Mesenchymal stem cell (in vitro differentiated cells and primary cell): ENCODE results near the gene LIPC.
A peak's percentile ranks its signal among the peaks of the same experiment; 100 is the strongest.

Source experiments
- DNase-seq: peaks from one replicate; pipeline ENCODE4 v3.0.0-alpha.2; 2013
- H2AFZ ChIP-seq: one replicate; pipeline ENCODE4 v1.6.1; 2013; ENCODE audit warnings: low read depth, mild to moderate bottlenecking, control low read depth, inconsistent platforms, low read length, moderate library complexity
- H2AK5ac ChIP-seq: 2 replicates; pipeline ENCODE4 v1.6.1; 2013; ENCODE audit warnings: low read length, moderate library complexity, mild to moderate bottlenecking, inconsistent platforms; ENCODE audit not compliant: severe bottlenecking
- H2BK120ac ChIP-seq: one replicate; pipeline ENCODE4 v1.6.1; 2013; ENCODE audit warnings: low read depth, mild to moderate bottlenecking, inconsistent platforms, low read length, moderate library complexity
- H2BK12ac ChIP-seq, 2 experiments: one replicate each; pipeline ENCODE4 v1.6.1; 2013; ENCODE audit warnings: inconsistent platforms in 2 of 2, low read length in 2 of 2, mild to moderate bottlenecking in 2 of 2, moderate library complexity in 2 of 2, control low read depth in 1 of 2
- H2BK15ac ChIP-seq: one replicate; pipeline ENCODE4 v1.6.1; 2013; ENCODE audit warnings: mild to moderate bottlenecking, low read depth, inconsistent platforms; ENCODE audit not compliant: poor library complexity, severe bottlenecking
- H2BK5ac ChIP-seq: 2 replicates; pipeline ENCODE4 v1.6.1; 2013; ENCODE audit warnings: low read depth, mild to moderate bottlenecking, low read length, control low read depth, inconsistent platforms; ENCODE audit not compliant: poor library complexity, severe bottlenecking
- H3K14ac ChIP-seq, 2 experiments: one replicate each; pipeline ENCODE4 v1.6.1; 2013; ENCODE audit warnings: inconsistent platforms in 2 of 2, low read length in 2 of 2, control low read depth in 1 of 2, mild to moderate bottlenecking in 1 of 2, moderate library complexity in 1 of 2
- H3K18ac ChIP-seq, 2 experiments: one replicate each; pipeline ENCODE4 v1.6.1; 2013; ENCODE audit warnings: inconsistent platforms in 2 of 2, low read length in 2 of 2, control low read depth in 1 of 2, low read depth in 1 of 2, mild to moderate bottlenecking in 1 of 2
- H3K23ac ChIP-seq, 2 experiments: one replicate each; pipeline ENCODE4 v1.6.1; 2013; ENCODE audit warnings: inconsistent platforms in 2 of 2, low read length in 2 of 2, mild to moderate bottlenecking in 2 of 2, moderate library complexity in 2 of 2, control low read depth in 1 of 2
- H3K27ac ChIP-seq: 2 replicates; pipeline ENCODE4 v1.5.1; 2013; ENCODE audit warnings: mild to moderate bottlenecking, moderate library complexity, low read length, control low read depth, inconsistent platforms; ENCODE audit not compliant: poor library complexity, severe bottlenecking
- H3K27me3 ChIP-seq, 2 experiments: 2 replicates each; pipeline versions ENCODE4 v1.6.1 to v1.7.0; 2013; ENCODE audit warnings: low read length in 2 of 2, mild to moderate bottlenecking in 2 of 2, moderate library complexity in 2 of 2, control low read depth in 1 of 2, inconsistent platforms in 1 of 2; ENCODE audit not compliant: control insufficient read depth in 1 of 2, insufficient read depth in 1 of 2
- H3K36me3 ChIP-seq, 2 experiments: 2 replicates each; pipeline versions ENCODE4 v1.6.1 to v1.7.0; 2013; ENCODE audit warnings: low read length in 2 of 2, control low read depth in 1 of 2, inconsistent platforms in 1 of 2, low read depth in 1 of 2, mild to moderate bottlenecking in 1 of 2; ENCODE audit not compliant: insufficient read depth in 2 of 2, control insufficient read depth in 1 of 2
- H3K4ac ChIP-seq, 2 experiments: one replicate each; pipeline ENCODE4 v1.6.1; 2013; ENCODE audit warnings: inconsistent platforms in 2 of 2, low read length in 2 of 2, mild to moderate bottlenecking in 2 of 2, moderate library complexity in 2 of 2, control low read depth in 1 of 2, low read depth in 1 of 2
- H3K4me1 ChIP-seq: 2 replicates; pipeline ENCODE4 v1.6.1; 2013; ENCODE audit warnings: low read depth, low read length, control low read depth; ENCODE audit not compliant: control insufficient read depth, insufficient read depth
- H3K4me2 ChIP-seq: 2 replicates; pipeline ENCODE4 v1.6.1; 2013; ENCODE audit warnings: low read length, mild to moderate bottlenecking, inconsistent platforms; ENCODE audit not compliant: poor library complexity, severe bottlenecking
- H3K4me3 ChIP-seq, 2 experiments: 2 replicates each; pipeline versions ENCODE4 v1.5.1 to v1.7.0; 2013; ENCODE audit warnings: low read length in 2 of 2, mild to moderate bottlenecking in 2 of 2, control low read depth in 1 of 2, low read depth in 1 of 2; ENCODE audit not compliant: insufficient read depth in 1 of 2
- H3K79me1 ChIP-seq: replicated peaks from 2 replicates; pipeline ENCODE4 v1.6.1; 2013; ENCODE audit warnings: mild to moderate bottlenecking, control low read depth, low read length, inconsistent platforms; ENCODE audit not compliant: poor library complexity, severe bottlenecking
- H3K9ac ChIP-seq: 2 replicates; pipeline ENCODE4 v1.7.0; 2013; ENCODE audit warnings: mild to moderate bottlenecking, low read length, moderate library complexity
- H3K9me3 ChIP-seq: 2 replicates; pipeline ENCODE4 v1.7.0; 2013; ENCODE audit warnings: mild to moderate bottlenecking, low read length; ENCODE audit not compliant: control insufficient read depth
- H4K8ac ChIP-seq: one replicate; pipeline ENCODE4 v1.6.1; 2013; ENCODE audit warnings: inconsistent platforms, mild to moderate bottlenecking, low read length, moderate library complexity
- H4K91ac ChIP-seq: one replicate; pipeline ENCODE4 v1.6.1; 2013; ENCODE audit warnings: mild to moderate bottlenecking, low read length, inconsistent platforms
- WGBS: methylation state at CpG from one replicate; pipeline ENCODE4 v1.1.7; 2013; ENCODE audit warnings: mixed read lengths; 5-methylcytosine and 5-hydroxymethylcytosine counted together

The LIPC gene

DNA sequence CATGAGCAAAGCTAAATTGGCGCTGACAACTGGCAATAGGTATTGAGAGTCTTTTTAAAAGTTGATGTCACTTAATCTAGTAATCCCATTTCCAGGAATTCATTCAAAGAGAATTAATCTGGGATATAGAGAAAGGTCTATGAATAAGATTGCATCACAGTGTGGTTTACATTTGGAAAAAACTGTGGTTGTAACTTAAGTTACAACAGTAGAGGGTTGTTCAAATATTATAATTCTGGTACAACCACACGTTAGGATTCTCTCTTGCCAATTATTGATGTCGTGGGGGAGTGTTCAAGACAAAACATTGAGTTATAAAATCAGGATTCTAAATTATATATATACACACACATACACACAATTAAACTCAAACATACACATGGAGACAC is 79.8 kb downstream of the LIPC start:
- no peak overlapping the region for H3K4ac ChIP-seq
- no peaks in the 10 kb centered on the region for H3K79me1 ChIP-seq
- DNase-seq = no peak
- H2BK120ac ChIP-seq = no peak overlapping the region
- H3K27me3 ChIP-seq = peaks cover 0 to 4% of the 10 kb centered on the region in 2 experiments
- H3K9ac ChIP-seq = no peak overlapping the region
- H3K4me3 ChIP-seq = no peak overlapping the region
- H3K36me3 ChIP-seq = no peaks in the 10 kb centered on the region
- H2AK5ac ChIP-seq = no peak overlapping the region
- no peak overlapping the region for H2AFZ ChIP-seq
- no peak overlapping the region for H3K4me2 ChIP-seq
- no peak overlapping the region for H2BK5ac ChIP-seq
- H2BK15ac ChIP-seq = no peak overlapping the region
- H3K4me1 ChIP-seq = peaks cover 5% of the 10 kb centered on the region
- peaks cover 6% of the 10 kb centered on the region for H3K9me3 ChIP-seq
- WGBS = 100% methylated on average over 1 of the region's 3 CpGs
- H4K91ac ChIP-seq = no peak overlapping the region
- H2BK12ac ChIP-seq = no peak overlapping the region
- no peak overlapping the region for H3K18ac ChIP-seq
- no peak overlapping the region for H3K23ac ChIP-seq
- H3K27ac ChIP-seq = no peak overlapping the region
- no peak overlapping the region for H3K14ac ChIP-seq
- no peak overlapping the region for H4K8ac ChIP-seq

DNA sequence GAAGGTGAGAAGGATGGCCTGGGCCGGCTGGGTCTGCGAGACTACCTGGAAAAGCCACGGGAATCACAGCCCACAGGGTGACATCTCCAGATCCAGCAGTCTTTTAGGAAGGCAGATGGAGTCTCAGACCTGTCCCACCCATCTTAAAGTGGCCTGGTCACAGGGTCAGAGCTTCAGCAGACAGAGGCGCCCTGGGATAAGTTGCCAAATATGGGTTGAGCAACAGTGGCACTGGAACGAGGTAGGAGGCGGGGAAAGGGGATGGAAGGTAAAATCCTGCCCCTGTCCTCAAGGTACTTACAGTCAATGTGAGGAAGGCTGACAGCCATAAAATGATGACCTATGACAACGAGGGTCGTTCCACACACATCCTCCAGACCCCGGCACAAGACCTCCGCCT is 80.7 kb downstream of the LIPC start:
- no peak for DNase-seq
- peaks cover 5% of the 10 kb centered on the region for H3K4me1 ChIP-seq
- no peak overlapping the region for H3K23ac ChIP-seq
- no peak overlapping the region for H3K4me2 ChIP-seq
- H3K36me3 ChIP-seq = no peaks in the 10 kb centered on the region
- no peak overlapping the region for H2BK5ac ChIP-seq
- no peaks in the 10 kb centered on the region for H3K79me1 ChIP-seq
- WGBS = 97% methylated on average over 9 of the region's 10 CpGs
- peaks cover 0 to 4% of the 10 kb centered on the region in 2 experiments for H3K27me3 ChIP-seq
- H2BK120ac ChIP-seq = no peak overlapping the region
- peak overlapping the region in 1 of 2 experiments; percentile 39 for H3K14ac ChIP-seq
- no peak overlapping the region for H2AFZ ChIP-seq
- H2BK12ac ChIP-seq = no peak overlapping the region
- peaks cover 6% of the 10 kb centered on the region for H3K9me3 ChIP-seq
- no peak overlapping the region for H3K9ac ChIP-seq
- H2BK15ac ChIP-seq = no peak overlapping the region
- no peak overlapping the region for H3K4me3 ChIP-seq
- H3K27ac ChIP-seq = no peak overlapping the region
- peak overlapping the region; percentile 12 for H4K8ac ChIP-seq
- H2AK5ac ChIP-seq = peak overlapping the region; percentile 61
- no peak overlapping the region for H4K91ac ChIP-seq
- H3K4ac ChIP-seq = no peak overlapping the region
- H3K18ac ChIP-seq = peak overlapping the region in 1 of 2 experiments; percentile 58

DNA sequence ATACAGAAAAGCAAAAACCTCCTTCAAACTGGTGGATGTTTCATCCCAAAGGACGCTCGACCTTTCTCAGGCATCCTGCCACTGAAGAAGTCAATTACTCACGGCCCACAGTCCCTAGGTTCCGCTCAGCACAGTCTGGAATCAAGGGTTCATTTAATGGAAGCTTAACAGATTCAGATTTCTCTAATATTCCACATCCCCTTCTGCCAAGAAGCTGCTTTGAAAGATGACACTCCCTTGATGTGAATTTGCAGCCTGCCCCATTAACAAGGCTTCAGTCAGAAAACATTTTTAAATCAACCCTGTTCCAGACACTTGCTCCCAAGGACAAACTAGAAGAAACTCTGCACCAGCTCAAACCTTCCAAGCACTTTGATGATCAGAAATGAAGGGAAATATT is 81.2 kb downstream of the LIPC start:
- Histone ChIP-seq H3K36me3 (no peaks in the 10 kb centered on the region), H3K4me1 (peaks cover 5% of the 10 kb centered on the region), H3K9me3 (peaks cover 6% of the 10 kb centered on the region), H3K4me2 (no peak overlapping the region), H2BK15ac (no peak overlapping the region), H2AFZ (no peak overlapping the region), H4K8ac (no peak overlapping the region), H3K14ac (no peak overlapping the region), H3K79me1 (no peaks in the 10 kb centered on the region), H3K27me3 (peaks cover 0 to 4% of the 10 kb centered on the region in 2 experiments), H4K91ac (no peak overlapping the region), H2AK5ac (peak overlapping the region; percentile 39), H3K4ac (no peak overlapping the region), H2BK5ac (no peak overlapping the region), H3K23ac (no peak overlapping the region), H2BK120ac (no peak overlapping the region), H3K27ac (no peak overlapping the region), H3K9ac (no peak overlapping the region), H3K4me3 (no peak overlapping the region), H2BK12ac (peak overlapping the region in 1 of 2 experiments; percentile 42), H3K18ac (no peak overlapping the region)
- WGBS = 95% methylated on average over 4 of the region's 4 CpGs
- no peak for DNase-seq

DNA sequence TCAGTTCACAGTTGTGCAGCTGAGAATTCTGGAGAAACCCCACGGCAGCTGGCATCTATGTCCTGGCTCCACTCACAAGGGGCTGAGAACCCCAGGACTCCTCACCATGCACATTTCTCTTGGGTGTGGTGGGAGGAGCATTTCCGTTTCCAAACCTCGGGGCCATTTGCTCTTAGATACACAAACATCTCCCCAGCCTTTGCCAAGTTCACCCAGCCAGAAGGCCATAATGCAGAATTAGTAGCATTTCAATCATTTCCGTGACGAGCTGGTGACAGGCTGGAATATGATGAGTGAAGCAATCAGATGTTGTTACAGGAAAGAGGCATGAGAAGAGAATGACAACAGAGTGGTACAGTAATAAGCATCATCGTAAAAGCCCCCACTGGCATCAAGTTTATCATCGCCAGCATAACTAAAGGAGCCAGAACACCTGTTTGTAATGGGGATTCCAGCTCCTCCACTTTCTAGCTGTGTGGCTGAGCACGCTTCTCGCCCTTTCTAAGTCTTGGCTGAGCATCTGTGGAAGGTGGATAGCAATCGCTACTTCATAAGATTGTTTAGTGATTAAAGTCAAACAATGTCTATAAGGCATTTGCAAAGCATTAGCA is 82.0 kb downstream of the LIPC start:
- no peak overlapping the region for H4K91ac ChIP-seq
- no peak overlapping the region for H3K23ac ChIP-seq
- DNase-seq = no peak
- no peak overlapping the region for H2AK5ac ChIP-seq
- no peak overlapping the region for H3K9ac ChIP-seq
- no peak overlapping the region for H3K27ac ChIP-seq
- H2BK12ac ChIP-seq = no peak overlapping the region
- H3K14ac ChIP-seq = no peak overlapping the region
- no peak overlapping the region for H2BK5ac ChIP-seq
- 97% methylated on average over 8 of the region's 10 CpGs for WGBS
- no peak overlapping the region for H3K18ac ChIP-seq
- no peak overlapping the region for H3K4me3 ChIP-seq
- H3K9me3 ChIP-seq = peaks cover 6% of the 10 kb centered on the region
- H2BK120ac ChIP-seq = no peak overlapping the region
- no peak overlapping the region for H3K4ac ChIP-seq
- no peaks in the 10 kb centered on the region for H3K36me3 ChIP-seq
- peaks cover 5% of the 10 kb centered on the region for H3K4me1 ChIP-seq
- no peaks in the 10 kb centered on the region for H3K79me1 ChIP-seq
- peaks cover 0 to 4% of the 10 kb centered on the region in 2 experiments for H3K27me3 ChIP-seq
- H2BK15ac ChIP-seq = no peak overlapping the region
- H3K4me2 ChIP-seq = no peak overlapping the region
- H2AFZ ChIP-seq = no peak overlapping the region
- peak overlapping the region; percentile 47 for H4K8ac ChIP-seq
